ENCODE results near the gene CERS6.

GRCh38 chr2:168690381-168690885 is 234.4 kb downstream of the CERS6 start:
- TF ChIP-seq CTCF (IDR thresholded peaks at IDR 0.05) (no peak), POLR2A (IDR thresholded peaks at IDR 0.05) (no peak)

Data from esophagus squamous epithelium (tissue), 4 donors.